GM13976 (cell line): ENCODE measurements around the gene COL6A3.

Source experiments
- DNase-seq: peaks from one replicate; pipeline ENCODE4 v3.0.0; 2012; ENCODE audit warnings: low spot score
- in situ Hi-C: fragments of 300-500 bp; cut with MboI; formaldehyde crosslinking; loops from one replicate; pipeline ENCODE4 v1.12.0; 2022; ENCODE audit warnings: low sequenced_read_pairs, mixed read lengths, inconsistent platforms; ENCODE audit not compliant: unreplicated experiment
- TF ChIP-seq, protein P1 (sequence below): IDR thresholded peaks from 2 replicates; pipeline ENCODE4 v1.5.1; 2012; ENCODE audit warnings: borderline replicate concordance, mild to moderate bottlenecking; ENCODE audit not compliant: insufficient read depth; ENCODE audit errors: extremely low read depth, missing control alignments, control extremely low read depth

The COL6A3 gene

DNA sequence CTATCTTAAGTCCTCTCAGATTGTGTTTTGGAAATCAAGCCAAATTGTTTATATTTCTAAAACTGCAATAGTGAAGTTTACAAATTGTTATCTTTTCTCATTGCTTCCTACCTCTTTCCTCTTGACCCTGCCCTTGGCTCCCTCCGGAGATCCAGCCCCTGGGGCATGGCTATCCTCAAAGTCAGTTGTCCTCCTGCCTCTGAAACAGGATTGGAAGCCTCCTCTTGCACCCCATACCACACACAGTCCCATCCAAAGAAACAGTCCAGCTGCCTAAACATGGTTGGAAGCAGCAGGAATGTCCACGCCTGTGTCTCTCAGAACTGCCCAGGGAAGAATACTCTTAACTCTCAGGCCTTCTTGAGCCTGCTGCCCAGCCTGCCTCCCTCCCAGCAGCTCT lies 30.1 kb upstream of the COL6A3 start:
- in situ Hi-C loops: no loop called here
- TF ChIP-seq, protein P1, sequence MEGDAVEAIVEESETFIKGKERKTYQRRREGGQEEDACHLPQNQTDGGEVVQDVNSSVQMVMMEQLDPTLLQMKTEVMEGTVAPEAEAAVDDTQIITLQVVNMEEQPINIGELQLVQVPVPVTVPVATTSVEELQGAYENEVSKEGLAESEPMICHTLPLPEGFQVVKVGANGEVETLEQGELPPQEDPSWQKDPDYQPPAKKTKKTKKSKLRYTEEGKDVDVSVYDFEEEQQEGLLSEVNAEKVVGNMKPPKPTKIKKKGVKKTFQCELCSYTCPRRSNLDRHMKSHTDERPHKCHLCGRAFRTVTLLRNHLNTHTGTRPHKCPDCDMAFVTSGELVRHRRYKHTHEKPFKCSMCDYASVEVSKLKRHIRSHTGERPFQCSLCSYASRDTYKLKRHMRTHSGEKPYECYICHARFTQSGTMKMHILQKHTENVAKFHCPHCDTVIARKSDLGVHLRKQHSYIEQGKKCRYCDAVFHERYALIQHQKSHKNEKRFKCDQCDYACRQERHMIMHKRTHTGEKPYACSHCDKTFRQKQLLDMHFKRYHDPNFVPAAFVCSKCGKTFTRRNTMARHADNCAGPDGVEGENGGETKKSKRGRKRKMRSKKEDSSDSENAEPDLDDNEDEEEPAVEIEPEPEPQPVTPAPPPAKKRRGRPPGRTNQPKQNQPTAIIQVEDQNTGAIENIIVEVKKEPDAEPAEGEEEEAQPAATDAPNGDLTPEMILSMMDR: no peak
- no peak for DNase-seq

DNA sequence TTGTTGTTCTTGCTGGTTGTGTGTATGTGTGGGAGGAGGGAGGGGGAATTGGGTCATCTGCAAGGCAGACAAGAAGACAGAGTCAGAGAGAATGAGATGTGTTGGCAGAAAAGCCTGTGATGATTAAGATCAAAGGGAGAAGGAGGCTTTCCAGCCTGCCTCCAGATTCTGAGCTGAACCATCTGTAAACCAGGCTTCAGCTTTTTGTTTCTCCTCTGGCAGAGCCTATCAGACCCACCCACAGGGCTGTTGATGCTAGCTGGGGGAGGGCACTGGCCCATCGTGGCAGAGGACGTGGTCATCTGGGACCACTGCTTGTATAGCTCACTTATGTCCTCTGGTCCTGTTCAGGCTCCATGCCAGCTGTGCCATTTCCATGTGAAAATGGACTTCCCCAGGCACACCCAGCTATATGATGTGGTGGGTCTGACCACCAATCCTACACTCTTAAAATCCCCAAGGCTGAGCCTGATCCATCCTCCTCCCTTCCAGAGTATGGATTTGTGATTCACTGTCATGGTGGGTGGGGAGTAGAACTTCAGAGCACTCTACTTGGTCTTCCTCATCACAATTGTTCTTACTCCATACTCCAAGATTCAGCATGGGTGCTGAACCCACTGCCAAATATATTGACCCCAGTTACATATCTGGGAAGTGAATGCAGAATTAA lies 27.8 kb upstream of the COL6A3 start:
- DNase-seq: no peak
- TF ChIP-seq, protein P1: no peak
- in situ Hi-C loops: no loop called here

GRCh38 chr2:237440819-237441281 lies 26.9 kb upstream of the COL6A3 start:
- TF ChIP-seq, protein P1: no peak
- in situ Hi-C loops: no loop called here
- DNase-seq: no peak

GRCh38 chr2:237438080-237438940 lies 24.3 kb upstream of the COL6A3 start:
- in situ Hi-C loops: no loop called here
- no peak for DNase-seq
- TF ChIP-seq, protein P1: no peak

DNA sequence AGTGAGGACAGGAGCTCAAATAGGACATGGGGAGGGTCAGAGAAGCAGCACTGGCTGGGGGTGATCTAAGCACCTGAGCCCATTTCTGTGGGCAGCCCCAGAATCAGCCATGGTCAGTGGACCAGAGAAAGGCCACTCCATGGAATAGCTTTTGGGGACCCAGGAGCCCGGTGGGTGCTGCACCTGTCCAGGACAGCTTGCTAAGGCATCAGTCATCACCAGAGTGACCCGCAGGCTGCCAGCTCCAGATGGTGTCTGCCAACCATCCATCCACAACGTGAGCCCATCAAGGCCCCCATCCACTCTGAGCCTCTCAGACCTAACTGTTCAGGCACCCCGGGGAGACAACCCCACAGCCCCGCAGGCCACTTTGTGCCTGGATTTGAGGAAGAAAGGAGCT lies 23.6 kb upstream of the COL6A3 start:
- no peak for DNase-seq
- TF ChIP-seq, protein P1: no peak
- in situ Hi-C loops: no loop called here

- DNase-seq: no peak
- in situ Hi-C loops: no loop called here
- TF ChIP-seq, protein P1: no peak
Measured at GRCh38 chr2:237435844-237436587, 22.1 kb upstream of the COL6A3 start.
